ENCODE results near the gene DHX8. TPM values are rescaled to one million over a fixed set of nuclear protein-coding genes. Genes with fewer than 3 reads are reported as not detected.

The DHX8 gene
- total RNA-seq, 1 donor from 2014 or later = 71.9 TPM

DNA sequence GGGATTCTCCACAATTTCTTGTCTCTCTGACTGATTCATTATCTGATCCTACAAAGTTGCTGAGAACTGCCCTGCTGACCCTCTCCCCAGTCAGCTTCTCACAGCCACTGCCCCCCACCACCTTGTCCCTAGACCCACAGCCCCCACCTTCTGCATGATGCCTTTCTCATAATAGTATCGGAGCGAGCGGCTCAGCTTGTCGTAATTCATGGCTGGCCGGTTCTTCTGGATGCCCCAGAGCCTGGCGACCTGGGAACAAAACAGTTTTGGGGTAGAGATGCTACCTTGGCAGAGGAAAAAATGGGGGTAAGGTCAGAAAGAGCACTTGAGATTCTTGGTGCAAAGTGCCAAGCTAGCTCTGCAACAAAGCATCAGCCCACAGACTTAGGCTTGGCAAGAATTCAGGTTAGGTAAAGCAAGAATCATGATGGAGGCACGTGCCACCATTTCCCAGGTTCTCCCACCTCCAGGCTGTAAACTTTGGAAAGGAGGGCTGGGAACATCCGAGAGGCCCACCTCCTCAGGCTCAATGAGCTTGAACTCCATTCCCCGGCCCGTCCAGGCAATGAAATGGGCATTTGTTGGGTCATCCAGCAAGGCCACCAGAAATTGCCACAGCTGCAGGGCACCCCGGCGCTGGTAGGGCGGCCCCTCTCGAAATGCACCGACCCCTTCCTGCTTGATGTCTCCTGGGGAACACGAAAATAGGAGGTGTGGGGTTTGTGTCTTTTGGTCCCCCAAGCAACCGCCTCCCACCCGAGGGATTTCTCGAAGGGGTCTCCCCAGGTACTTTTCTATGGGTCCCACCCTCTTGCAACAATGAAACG lies 45.4 kb downstream of the DHX8 start:
- peaks cover 15% of the 10 kb centered on the region for H3K27me3 Mint-ChIP-seq (ENCODE audit: low read depth)
- peaks cover 11% of the 10 kb centered on the region for H3K36me3 Mint-ChIP-seq
- no peaks in the 10 kb centered on the region for H3K9me3 Mint-ChIP-seq
- H3K4me3 Mint-ChIP-seq = no peak overlapping the region
- peaks cover 19% of the 10 kb centered on the region for H3K4me1 Mint-ChIP-seq
- no peak for DNase-seq (ENCODE audit: low spot score in 2 of 2, unreplicated experiment in 2 of 2)
- TF ChIP-seq, protein P1, sequence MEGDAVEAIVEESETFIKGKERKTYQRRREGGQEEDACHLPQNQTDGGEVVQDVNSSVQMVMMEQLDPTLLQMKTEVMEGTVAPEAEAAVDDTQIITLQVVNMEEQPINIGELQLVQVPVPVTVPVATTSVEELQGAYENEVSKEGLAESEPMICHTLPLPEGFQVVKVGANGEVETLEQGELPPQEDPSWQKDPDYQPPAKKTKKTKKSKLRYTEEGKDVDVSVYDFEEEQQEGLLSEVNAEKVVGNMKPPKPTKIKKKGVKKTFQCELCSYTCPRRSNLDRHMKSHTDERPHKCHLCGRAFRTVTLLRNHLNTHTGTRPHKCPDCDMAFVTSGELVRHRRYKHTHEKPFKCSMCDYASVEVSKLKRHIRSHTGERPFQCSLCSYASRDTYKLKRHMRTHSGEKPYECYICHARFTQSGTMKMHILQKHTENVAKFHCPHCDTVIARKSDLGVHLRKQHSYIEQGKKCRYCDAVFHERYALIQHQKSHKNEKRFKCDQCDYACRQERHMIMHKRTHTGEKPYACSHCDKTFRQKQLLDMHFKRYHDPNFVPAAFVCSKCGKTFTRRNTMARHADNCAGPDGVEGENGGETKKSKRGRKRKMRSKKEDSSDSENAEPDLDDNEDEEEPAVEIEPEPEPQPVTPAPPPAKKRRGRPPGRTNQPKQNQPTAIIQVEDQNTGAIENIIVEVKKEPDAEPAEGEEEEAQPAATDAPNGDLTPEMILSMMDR (IDR thresholded peaks at IDR 0.05; ENCODE audit: unreplicated experiment) = no peak
- H3K27ac Mint-ChIP-seq = peak overlapping the region; percentile 3

GRCh38 chr17:43529947-43530287 lies 46.1 kb downstream of the DHX8 start:
- peak overlapping the region; percentile 48 for H3K4me3 Mint-ChIP-seq

DNA sequence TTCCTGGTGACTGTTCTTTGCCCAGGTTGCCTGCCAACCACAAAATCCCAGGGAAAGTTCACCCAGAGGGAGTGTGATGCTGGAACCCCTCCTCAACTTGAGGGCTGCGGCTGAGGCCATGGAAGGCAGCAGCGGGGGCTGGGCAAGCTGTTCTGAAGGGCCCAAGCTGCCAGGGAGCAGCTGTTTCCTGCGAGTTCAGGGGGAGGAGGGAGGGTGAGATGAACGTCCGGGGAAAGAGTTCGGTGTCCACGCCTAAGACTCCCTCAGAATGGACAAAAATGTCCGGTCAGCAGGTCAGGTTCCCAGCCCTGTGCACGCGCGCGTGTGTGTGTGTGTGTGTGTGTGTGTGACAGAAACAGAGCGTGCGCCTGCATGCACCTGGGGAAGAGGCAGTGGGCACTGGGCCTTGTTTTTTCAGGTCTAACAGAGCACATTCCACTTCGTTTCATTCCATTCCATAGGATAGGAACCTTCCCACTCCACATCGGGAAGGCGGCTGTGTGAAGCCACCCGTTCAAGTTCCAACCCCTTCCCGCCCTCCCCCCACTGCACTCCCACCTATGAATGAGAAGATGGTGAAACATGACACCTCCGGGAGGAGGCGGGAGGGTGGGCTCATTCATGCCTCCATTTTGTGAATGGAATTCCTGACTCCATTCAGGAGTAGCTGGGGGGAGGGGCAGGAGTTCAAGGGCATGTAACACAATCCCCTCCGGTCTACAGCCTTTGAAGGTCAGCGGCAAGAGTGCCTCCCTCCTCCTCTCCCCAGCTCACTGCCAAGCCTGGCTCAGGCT lies 46.7 kb downstream of the DHX8 start:
- H3K36me3 Mint-ChIP-seq = no peaks in the 10 kb centered on the region
- H3K9me3 Mint-ChIP-seq = no peaks in the 10 kb centered on the region
- peak overlapping the region; percentile 85 for H3K27ac Mint-ChIP-seq
- TF ChIP-seq, protein P1 (IDR thresholded peaks at IDR 0.05; ENCODE audit: unreplicated experiment) = no peak
- DNase-seq (ENCODE audit: low spot score in 2 of 2, unreplicated experiment in 2 of 2) = peak; percentile 79
- H3K4me1 Mint-ChIP-seq = peaks cover 19% of the 10 kb centered on the region
- peak overlapping the region; percentile 48 for H3K4me3 Mint-ChIP-seq
- H3K27me3 Mint-ChIP-seq (ENCODE audit: low read depth) = peaks cover 15% of the 10 kb centered on the region

More at GRCh38 chr17:43529947-43530287, 46.1 kb downstream of the DHX8 start:
- peaks cover 19% of the 10 kb centered on the region for H3K4me1 Mint-ChIP-seq
- no peak for DNase-seq (ENCODE audit: low spot score in 2 of 2, unreplicated experiment in 2 of 2)
- no peaks in the 10 kb centered on the region for H3K9me3 Mint-ChIP-seq
- peak overlapping the region; percentile 83 for H3K27ac Mint-ChIP-seq
- TF ChIP-seq, protein P1 (IDR thresholded peaks at IDR 0.05; ENCODE audit: unreplicated experiment) = no peak
- peaks cover 4% of the 10 kb centered on the region for H3K36me3 Mint-ChIP-seq
- peaks cover 15% of the 10 kb centered on the region for H3K27me3 Mint-ChIP-seq (ENCODE audit: low read depth)

DNA sequence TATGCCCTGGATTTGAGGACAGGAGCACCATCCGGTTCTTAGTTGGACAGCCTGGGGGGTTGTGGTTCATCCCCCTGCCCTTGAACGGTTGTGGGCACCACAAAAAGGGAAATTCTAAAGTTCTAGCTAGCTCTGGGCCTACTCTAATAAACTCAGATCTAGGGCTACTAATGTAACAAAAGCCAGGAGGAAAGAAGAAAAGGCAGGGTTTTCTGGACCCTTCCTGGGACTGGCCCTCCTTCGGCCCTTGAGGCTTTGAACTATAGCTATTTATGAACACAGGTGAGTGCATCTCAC lies 47.3 kb downstream of the DHX8 start:
- peaks cover 15% of the 10 kb centered on the region for H3K27me3 Mint-ChIP-seq (ENCODE audit: low read depth)
- H3K9me3 Mint-ChIP-seq = no peaks in the 10 kb centered on the region
- H3K4me3 Mint-ChIP-seq = peak overlapping the region; percentile 17
- peak overlapping the region; percentile 85 for H3K27ac Mint-ChIP-seq
- DNase-seq (ENCODE audit: low spot score in 2 of 2, unreplicated experiment in 2 of 2) = no peak
- peaks cover 19% of the 10 kb centered on the region for H3K4me1 Mint-ChIP-seq
- TF ChIP-seq, protein P1 (IDR thresholded peaks at IDR 0.05; ENCODE audit: unreplicated experiment) = no peak
- no peaks in the 10 kb centered on the region for H3K36me3 Mint-ChIP-seq

- DNase-seq (ENCODE audit: low spot score in 2 of 2, unreplicated experiment in 2 of 2) = no peak
- Mint-ChIP-seq H3K4me1 (peaks cover 25% of the 10 kb centered on the region), H3K36me3 (no peaks in the 10 kb centered on the region), H3K9me3 (no peaks in the 10 kb centered on the region), H3K27me3 (ENCODE audit: low read depth) (peaks cover 15% of the 10 kb centered on the region), H3K27ac (no peak overlapping the region), H3K4me3 (no peak overlapping the region)
- TF ChIP-seq, protein P1 (IDR thresholded peaks at IDR 0.05; ENCODE audit: unreplicated experiment) = no peak
These were observed 48.2 kb downstream of the DHX8 start for GRCh38 chr17:43531955-43532354.
